GM19351 (cell line): ENCODE data around the gene GLT8D1.
"Not testable (repeated sequence)": the region's sequence is repeated elsewhere in the genome, so short reads cannot be mapped to it uniquely, and the experiment has no call there.

Source experiments
- ATAC-seq: cut with Tn5 transposase; IDR thresholded peaks from one replicate; pipeline ENCODE4 v1.9.1; 2021; ENCODE audit warnings: mild to moderate bottlenecking, moderate library complexity; ENCODE audit not compliant: unreplicated experiment

The GLT8D1 gene

GRCh38 chr3:52705688-52706686, at the start of gene GLT8D1, which contains the start of gene SPCS1:
TSS of gene GLT8D1 (minus strand) at chr3:52705791. CDS start at chr3:52700460, 5,331 bp downstream.
TSS of gene SPCS1 (plus strand) at chr3:52706106. CDS start at chr3:52706247, 141 bp downstream.
- peak; percentile 74 for ATAC-seq

GRCh38 chr3:52754373-52754772, 48.8 kb upstream of the GLT8D1 start:
- ATAC-seq = no peak

GRCh38 chr3:52752045-52752660, 46.6 kb upstream of the GLT8D1 start:
- no peak for ATAC-seq

- ATAC-seq = no peak
These were observed 38.1 kb upstream of the GLT8D1 start for GRCh38 chr3:52743721-52744120.

GRCh38 chr3:52743152-52743551, 37.6 kb upstream of the GLT8D1 start:
- no peak for ATAC-seq

GRCh38 chr3:52742418-52743041, 36.9 kb upstream of the GLT8D1 start:
- ATAC-seq = no peak

- no peak for ATAC-seq
These were observed 34.1 kb upstream of the GLT8D1 start for GRCh38 chr3:52739730-52740129.

GRCh38 chr3:52733256-52733891, 27.8 kb upstream of the GLT8D1 start:
- ATAC-seq = no peak

- ATAC-seq = no peak
These were observed 26.0 kb upstream of the GLT8D1 start for GRCh38 chr3:52731590-52731989.

GRCh38 chr3:52730681-52731080, 25.1 kb upstream of the GLT8D1 start:
- no peak for ATAC-seq

GRCh38 chr3:52728753-52729152, 23.2 kb upstream of the GLT8D1 start:
- ATAC-seq = not testable (repeated sequence)

- no peak for ATAC-seq
These were observed 18.9 kb upstream of the GLT8D1 start for GRCh38 chr3:52724511-52724910.

- no peak for ATAC-seq
These were observed 18.3 kb upstream of the GLT8D1 start for GRCh38 chr3:52723935-52724334.

GRCh38 chr3:52722491-52722890, 16.9 kb upstream of the GLT8D1 start:
- ATAC-seq = no peak

- ATAC-seq = no peak
These were observed 16.1 kb upstream of the GLT8D1 start for GRCh38 chr3:52721730-52722008.

- peak; percentile 83 for ATAC-seq
These were observed 15.6 kb upstream of the GLT8D1 start for GRCh38 chr3:52721002-52721729.

- ATAC-seq = no peak
These were observed 14.0 kb upstream of the GLT8D1 start for GRCh38 chr3:52719618-52720017.

- ATAC-seq = no peak
These were observed 10.2 kb upstream of the GLT8D1 start for GRCh38 chr3:52715714-52716305.

- ATAC-seq = no peak
These were observed 9.0 kb upstream of the GLT8D1 start for GRCh38 chr3:52714335-52715302.
